Breast epithelium (tissue), 3 donors: ENCODE measurements around the gene OR10P1.

Experiments used
- POLR2A ChIP-seq: fragments of 450-650 bp; IDR thresholded peaks from one replicate; pipeline ENCODE4 v1.6.1; 2016; ENCODE audit warnings: antibody characterized with exemption, mild to moderate bottlenecking, moderate library complexity
- TF ChIP-seq, protein P1 (sequence below), 3 donors: fragments of 450-650 bp; IDR thresholded peaks; one replicate each; pipeline ENCODE4 v1.5.1; 2016 to 2017; ENCODE audit warnings: antibody characterized with exemption in 3 of 3, mild to moderate bottlenecking in 3 of 3, moderate library complexity in 3 of 3

DNA sequence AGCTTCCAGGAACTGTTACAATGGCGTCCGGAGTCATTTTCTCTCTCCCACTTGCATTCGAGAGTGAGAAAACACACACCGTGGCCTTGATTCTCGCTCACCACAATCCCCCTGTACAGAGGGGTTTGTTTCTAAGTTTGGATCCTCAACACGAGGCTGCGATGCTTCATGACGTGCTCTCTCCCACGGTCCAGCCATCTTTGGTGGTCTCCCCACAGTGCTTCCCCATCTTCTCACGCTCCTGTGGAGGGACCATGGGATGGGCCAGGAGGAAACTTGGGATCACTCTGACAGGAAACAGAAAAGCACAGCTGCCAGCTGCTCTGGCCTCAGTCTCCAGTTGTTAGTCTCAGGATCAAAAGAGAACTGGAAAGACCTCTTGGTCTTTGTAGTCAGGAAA lies 28.1 kb downstream of the OR10P1 start:
- TF ChIP-seq, protein P1, sequence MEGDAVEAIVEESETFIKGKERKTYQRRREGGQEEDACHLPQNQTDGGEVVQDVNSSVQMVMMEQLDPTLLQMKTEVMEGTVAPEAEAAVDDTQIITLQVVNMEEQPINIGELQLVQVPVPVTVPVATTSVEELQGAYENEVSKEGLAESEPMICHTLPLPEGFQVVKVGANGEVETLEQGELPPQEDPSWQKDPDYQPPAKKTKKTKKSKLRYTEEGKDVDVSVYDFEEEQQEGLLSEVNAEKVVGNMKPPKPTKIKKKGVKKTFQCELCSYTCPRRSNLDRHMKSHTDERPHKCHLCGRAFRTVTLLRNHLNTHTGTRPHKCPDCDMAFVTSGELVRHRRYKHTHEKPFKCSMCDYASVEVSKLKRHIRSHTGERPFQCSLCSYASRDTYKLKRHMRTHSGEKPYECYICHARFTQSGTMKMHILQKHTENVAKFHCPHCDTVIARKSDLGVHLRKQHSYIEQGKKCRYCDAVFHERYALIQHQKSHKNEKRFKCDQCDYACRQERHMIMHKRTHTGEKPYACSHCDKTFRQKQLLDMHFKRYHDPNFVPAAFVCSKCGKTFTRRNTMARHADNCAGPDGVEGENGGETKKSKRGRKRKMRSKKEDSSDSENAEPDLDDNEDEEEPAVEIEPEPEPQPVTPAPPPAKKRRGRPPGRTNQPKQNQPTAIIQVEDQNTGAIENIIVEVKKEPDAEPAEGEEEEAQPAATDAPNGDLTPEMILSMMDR (IDR thresholded peaks at IDR 0.05) = no peak
- no peak for TF ChIP-seq POLR2A
